CD14-positive monocyte (primary cell): ENCODE data around the gene MORN4. TPM values are rescaled to one million over a fixed set of nuclear protein-coding genes. Genes with fewer than 3 reads are reported as not detected.

Source experiments
- DNase-seq, 3 donors: peaks; one replicate each; pipeline ENCODE4 v3.0.0-alpha.2; 2011 to 2022
- H2AFZ ChIP-seq: 2 replicates; pipeline ENCODE4 v1.6.0; 2012; ENCODE audit warnings: mild to moderate bottlenecking, low read depth, low read length, inconsistent platforms; ENCODE audit not compliant: insufficient read depth, poor library complexity, severe bottlenecking
- H3K27ac ChIP-seq, 2 donors: 1 replicate in 1 of 2; 2 replicates in 1 of 2; pipeline ENCODE4 v1.5.1; 2012 to 2013; ENCODE audit warnings: low read length in 2 of 2, control low read depth in 1 of 2, inconsistent platforms in 1 of 2, low read depth in 1 of 2, mild to moderate bottlenecking in 1 of 2
- H3K27me3 ChIP-seq, 2 donors: one replicate each; pipeline versions ENCODE4 v1.6.0 to v1.6.1; 2011 to 2013; ENCODE audit warnings: low read length in 2 of 2; ENCODE audit not compliant: control insufficient read depth in 2 of 2, insufficient read depth in 2 of 2
- H3K36me3 ChIP-seq, 2 donors: replicated peaks in 1 of 2; 1 replicate in 1 of 2; 2 replicates in 1 of 2; pipeline versions ENCODE4 v1.5.1 to v1.6.1; 2012 to 2013; ENCODE audit warnings: low read length in 2 of 2, control low read depth in 1 of 2, inconsistent platforms in 1 of 2, mild to moderate bottlenecking in 1 of 2; ENCODE audit not compliant: insufficient read depth in 2 of 2, control insufficient read depth in 1 of 2
- H3K4me1 ChIP-seq, 2 donors: 1 replicate in 1 of 2; 2 replicates in 1 of 2; pipeline versions ENCODE4 v1.5.1 to v1.6.1; 2012 to 2013; ENCODE audit warnings: low read length in 2 of 2, control low read depth in 1 of 2, inconsistent platforms in 1 of 2, mild to moderate bottlenecking in 1 of 2, moderate library complexity in 1 of 2; ENCODE audit not compliant: insufficient read depth in 2 of 2, control insufficient read depth in 1 of 2
- H3K4me2 ChIP-seq: replicated peaks from 2 replicates; pipeline ENCODE3; 2012; ENCODE audit warnings: low read length, moderate library complexity, mild to moderate bottlenecking; ENCODE audit not compliant: poor library complexity, severe bottlenecking; ENCODE audit errors: extremely low read depth
- H3K4me3 ChIP-seq, 3 experiments: fragments of 200-600 bp in 1 of 3; sonication (generic) in 1 of 3; replicated peaks in 1 of 3; 1 replicate in 2 of 3; 2 replicates in 1 of 3; pipeline ENCODE4 v1.5.1; 2011 to 2013; ENCODE audit warnings: low read length in 3 of 3, mild to moderate bottlenecking in 3 of 3, control low read depth in 2 of 3, low read depth in 2 of 3, inconsistent platforms in 1 of 3, moderate library complexity in 1 of 3
- H3K79me2 ChIP-seq: 2 replicates; pipeline ENCODE4 v1.6.0; 2012; ENCODE audit warnings: mild to moderate bottlenecking, control low read depth, inconsistent platforms, low read length, moderate library complexity; ENCODE audit not compliant: insufficient read depth
- H3K9ac ChIP-seq: 2 replicates; pipeline ENCODE4 v1.6.0; 2017; ENCODE audit warnings: low read length, mild to moderate bottlenecking; ENCODE audit not compliant: insufficient read depth, poor library complexity, severe bottlenecking
- H3K9me3 ChIP-seq, 2 donors: replicated peaks in 1 of 2; 1 replicate in 1 of 2; 2 replicates in 1 of 2; pipeline versions ENCODE4 v1.5.1 to v1.6.1; 2012 to 2013; ENCODE audit warnings: low read length in 2 of 2, control low read depth in 1 of 2; ENCODE audit not compliant: control insufficient read depth in 1 of 2, insufficient read depth in 1 of 2
- H4K20me1 ChIP-seq: 2 replicates; pipeline ENCODE4 v1.6.0; 2012; ENCODE audit warnings: mild to moderate bottlenecking, low read length, control low read depth, moderate library complexity; ENCODE audit not compliant: insufficient read depth
- H3K27ac Mint-ChIP-seq, 7 donors: one replicate each; pipeline ENCODE4 v1.8.0; 2020; ENCODE audit warnings: mild to moderate bottlenecking in 7 of 7, mixed read lengths in 7 of 7, moderate library complexity in 6 of 7, inconsistent platforms in 2 of 7
- H3K27me3 Mint-ChIP-seq, 3 donors: one replicate each; pipeline ENCODE4 v1.8.0; 2021 to 2022; ENCODE audit warnings: low read depth in 3 of 3, mild to moderate bottlenecking in 3 of 3, mixed read lengths in 3 of 3, moderate library complexity in 3 of 3, inconsistent platforms in 1 of 3
- H3K36me3 Mint-ChIP-seq, 2 donors: one replicate each; pipeline ENCODE4 v1.8.0; 2020; ENCODE audit warnings: mixed read lengths in 2 of 2, inconsistent platforms in 1 of 2, mild to moderate bottlenecking in 1 of 2
- H3K4me1 Mint-ChIP-seq: one replicate; pipeline ENCODE4 v1.8.0; 2020; ENCODE audit warnings: mild to moderate bottlenecking, mixed read lengths
- H3K4me3 Mint-ChIP-seq, 2 donors: one replicate each; pipeline ENCODE4 v1.8.0; 2020; ENCODE audit warnings: mild to moderate bottlenecking in 2 of 2, mixed read lengths in 2 of 2, moderate library complexity in 1 of 2
- H3K9me3 Mint-ChIP-seq, 7 donors: one replicate each; pipeline ENCODE4 v1.8.0; 2020 to 2022; ENCODE audit warnings: mixed read lengths in 7 of 7, mild to moderate bottlenecking in 6 of 7, moderate library complexity in 6 of 7, inconsistent platforms in 2 of 7
- WGBS: methylation state at CpG from one replicate; pipeline ENCODE4 v1.1.5; 2013; ENCODE audit warnings: missing lambda C conversion rate; ENCODE audit not compliant: insufficient coverage; 5-methylcytosine and 5-hydroxymethylcytosine counted together
- intact Hi-C, 2 donors: fragments of 100-400 bp; cut with micrococcal nuclease; formaldehyde crosslinking; loops; one replicate each; pipeline versions ENCODE4 v1.15.0 to v1.15.1; 2023
- polyA plus RNA-seq, 3 donors: library from polyadenylated mRNA; depleted of rRNA in 1 of 3; unstranded in 2 of 3; stranded (reverse) in 1 of 3; fragments of 300-500 nt in 2 of 3; fragments of >200 nt in 1 of 3; fragmentation: Illumina TruSeq in 2 of 3; gene quantifications; 1 replicate in 2 of 3; 2 replicates in 1 of 3; pipeline ENCODE4 v1.2.3, GENCODE V29; 2012 to 2021
- TF ChIP-seq, protein P1 (sequence below): fragments of 200-600 bp; IDR thresholded peaks from one replicate; pipeline ENCODE4 v1.8.0; 2022; ENCODE audit warnings: antibody characterized with exemption, mild to moderate bottlenecking

Gene MORN4
- polyA plus RNA-seq, 3 donors = not detected

GRCh38 chr10:97590748-97591495 lies 42.4 kb downstream of the MORN4 start:
- 79% methylated on average over 2 of the region's 5 CpGs for WGBS
- H2AFZ ChIP-seq = no peak overlapping the region
- H3K27ac ChIP-seq = no peak overlapping the region
- H3K27ac Mint-ChIP-seq = peak overlapping the region in 1 of 7 donors; percentile 1
- DNase-seq = no peak
- no peaks in the 10 kb centered on the region for H3K4me1 ChIP-seq
- intact Hi-C loops = no loop called here
- no peaks in the 10 kb centered on the region for H3K36me3 ChIP-seq
- H3K4me1 Mint-ChIP-seq = no peaks in the 10 kb centered on the region
- peaks cover 0 to 2% (median 2%) of the 10 kb centered on the region in 3 donors for H3K27me3 Mint-ChIP-seq
- H3K27me3 ChIP-seq = no peaks in the 10 kb centered on the region
- TF ChIP-seq, protein P1, sequence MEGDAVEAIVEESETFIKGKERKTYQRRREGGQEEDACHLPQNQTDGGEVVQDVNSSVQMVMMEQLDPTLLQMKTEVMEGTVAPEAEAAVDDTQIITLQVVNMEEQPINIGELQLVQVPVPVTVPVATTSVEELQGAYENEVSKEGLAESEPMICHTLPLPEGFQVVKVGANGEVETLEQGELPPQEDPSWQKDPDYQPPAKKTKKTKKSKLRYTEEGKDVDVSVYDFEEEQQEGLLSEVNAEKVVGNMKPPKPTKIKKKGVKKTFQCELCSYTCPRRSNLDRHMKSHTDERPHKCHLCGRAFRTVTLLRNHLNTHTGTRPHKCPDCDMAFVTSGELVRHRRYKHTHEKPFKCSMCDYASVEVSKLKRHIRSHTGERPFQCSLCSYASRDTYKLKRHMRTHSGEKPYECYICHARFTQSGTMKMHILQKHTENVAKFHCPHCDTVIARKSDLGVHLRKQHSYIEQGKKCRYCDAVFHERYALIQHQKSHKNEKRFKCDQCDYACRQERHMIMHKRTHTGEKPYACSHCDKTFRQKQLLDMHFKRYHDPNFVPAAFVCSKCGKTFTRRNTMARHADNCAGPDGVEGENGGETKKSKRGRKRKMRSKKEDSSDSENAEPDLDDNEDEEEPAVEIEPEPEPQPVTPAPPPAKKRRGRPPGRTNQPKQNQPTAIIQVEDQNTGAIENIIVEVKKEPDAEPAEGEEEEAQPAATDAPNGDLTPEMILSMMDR = no peak
- H3K4me3 ChIP-seq = no peak overlapping the region
- H3K36me3 Mint-ChIP-seq = no peaks in the 10 kb centered on the region
- no peaks in the 10 kb centered on the region for H3K9me3 ChIP-seq
- H3K4me2 ChIP-seq = no peak overlapping the region
- H3K9ac ChIP-seq = no peak overlapping the region
- H4K20me1 ChIP-seq = no peaks in the 10 kb centered on the region
- H3K9me3 Mint-ChIP-seq = no peaks in the 10 kb centered on the region
- H3K79me2 ChIP-seq = no peaks in the 10 kb centered on the region
- H3K4me3 Mint-ChIP-seq = no peak overlapping the region

GRCh38 chr10:97590082-97590747 lies 43.1 kb downstream of the MORN4 start:
- Histone ChIP-seq H3K36me3 (no peaks in the 10 kb centered on the region), H3K79me2 (no peaks in the 10 kb centered on the region), H2AFZ (no peak overlapping the region), H3K4me3 (no peak overlapping the region), H3K9me3 (no peaks in the 10 kb centered on the region), H3K27ac (no peak overlapping the region), H4K20me1 (no peaks in the 10 kb centered on the region), H3K27me3 (no peaks in the 10 kb centered on the region), H3K4me1 (no peaks in the 10 kb centered on the region), H3K9ac (no peak overlapping the region), H3K4me2 (no peak overlapping the region)
- Mint-ChIP-seq H3K27me3 (peaks cover 0 to 2% (median 2%) of the 10 kb centered on the region in 3 donors), H3K4me1 (no peaks in the 10 kb centered on the region), H3K27ac (peak overlapping the region in 3 of 7 donors; percentile 1 to 50 (median 50)), H3K9me3 (no peaks in the 10 kb centered on the region), H3K4me3 (no peak overlapping the region), H3K36me3 (no peaks in the 10 kb centered on the region)
- TF ChIP-seq, protein P1 = no peak
- intact Hi-C loops = no loop called here
- no peak for DNase-seq
- WGBS = 96% methylated on average over 14 of the region's 15 CpGs
